Fibroblast of upper back skin (primary cell): ENCODE measurements around the gene TNIK.

Experiments
- DNase-seq: peaks from one replicate; pipeline ENCODE4 v3.0.0-alpha.2; 2013

The TNIK gene

DNA sequence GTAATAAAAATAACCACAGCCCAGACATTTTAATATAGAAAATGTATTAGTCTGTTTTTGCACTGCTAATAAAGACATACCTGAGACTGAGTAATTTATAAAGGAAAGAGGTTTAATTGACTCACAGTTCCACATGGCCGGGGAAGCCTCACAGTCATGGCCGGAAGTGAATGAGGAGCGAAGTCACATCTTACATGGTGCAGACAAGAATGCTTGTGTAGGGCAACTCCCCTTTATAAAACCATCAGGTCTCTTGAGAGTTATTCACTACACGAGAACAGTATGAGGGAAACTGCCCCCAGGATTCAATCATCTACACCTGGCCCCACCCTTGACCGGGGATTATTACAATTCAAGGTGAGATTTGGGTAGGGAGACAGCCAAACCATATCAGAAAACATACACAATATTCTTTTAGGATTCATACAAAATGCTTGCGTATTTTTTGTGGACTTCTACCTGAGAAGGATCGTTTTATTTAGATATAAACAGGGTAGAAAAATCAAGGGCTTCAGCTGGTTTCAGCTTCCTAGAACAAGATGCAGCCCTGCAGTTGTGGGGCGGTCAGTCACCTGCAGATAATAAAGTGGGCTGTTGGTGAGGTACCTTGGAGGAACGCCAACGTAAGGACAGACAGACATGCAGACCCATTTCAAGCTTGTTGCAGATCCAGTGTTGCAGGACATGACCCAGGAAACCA, 101.9 kb downstream of the TNIK start:
- DNase-seq: peak; percentile 53

DNA sequence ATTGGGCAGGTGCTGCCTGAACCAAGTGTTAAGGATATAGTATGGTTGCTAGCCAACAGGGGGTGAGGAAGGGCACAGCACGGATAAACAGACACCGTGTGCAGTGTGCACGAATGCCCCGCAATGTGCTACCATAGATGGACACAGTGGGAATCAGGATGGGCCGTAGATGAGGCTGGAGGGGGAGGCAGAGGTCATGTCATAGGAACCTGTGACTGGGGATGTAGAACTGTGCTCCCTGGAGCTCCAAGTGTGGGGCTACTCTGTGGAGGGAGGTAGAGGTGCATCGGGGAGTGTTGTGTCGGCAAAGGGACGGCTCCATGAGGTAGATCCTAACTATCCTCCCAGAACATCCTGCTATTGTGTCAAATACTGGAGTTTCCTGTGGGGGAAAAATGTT, 102.5 kb downstream of the TNIK start:
- no peak for DNase-seq

- DNase-seq: no peak
Observed at GRCh38 chr3:171356251-171356650, 104.0 kb downstream of the TNIK start.

DNA sequence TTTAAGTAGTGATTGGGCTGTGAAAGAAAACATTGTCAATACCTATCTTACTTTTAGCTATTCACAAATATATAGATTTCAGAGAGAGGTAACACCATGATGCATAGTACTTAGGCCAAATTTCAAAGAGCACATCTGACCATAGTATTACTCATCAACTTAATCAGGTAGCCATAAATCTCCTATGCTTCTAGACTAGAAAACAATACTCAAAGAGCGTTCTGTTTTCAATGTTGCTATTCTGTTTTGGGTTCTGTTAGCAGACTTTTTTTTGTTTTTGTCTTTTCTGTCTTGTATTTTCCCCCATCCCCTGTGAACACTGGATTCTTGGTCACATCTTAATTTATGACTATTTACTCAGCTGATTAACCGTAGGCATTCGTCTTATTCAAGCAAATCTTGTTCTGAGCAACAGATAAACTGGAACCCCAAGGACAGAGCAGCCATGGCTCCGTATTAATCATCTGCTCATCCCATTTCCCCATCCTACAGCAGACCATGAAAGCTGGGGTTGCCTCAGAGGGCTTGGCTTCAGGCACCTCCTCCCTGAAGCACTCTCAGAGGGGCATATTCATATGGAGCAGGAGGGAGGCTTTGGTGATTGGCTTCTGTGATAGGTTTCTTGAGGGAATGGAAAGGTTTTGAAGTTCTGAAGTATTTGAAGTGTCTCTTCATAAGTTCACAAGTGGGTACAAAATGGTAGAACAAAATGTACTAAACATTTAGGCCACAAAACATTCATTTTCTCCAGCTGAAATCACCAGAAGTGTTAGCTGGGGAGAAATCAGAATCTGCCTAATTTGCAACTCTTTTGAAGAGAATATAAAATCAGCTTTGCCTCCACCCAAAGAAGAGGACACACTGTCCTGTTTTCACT, 105.3 kb downstream of the TNIK start:
- DNase-seq: no peak

GRCh38 chr3:171354049-171354705, 106.0 kb downstream of the TNIK start:
- DNase-seq: no peak

DNA sequence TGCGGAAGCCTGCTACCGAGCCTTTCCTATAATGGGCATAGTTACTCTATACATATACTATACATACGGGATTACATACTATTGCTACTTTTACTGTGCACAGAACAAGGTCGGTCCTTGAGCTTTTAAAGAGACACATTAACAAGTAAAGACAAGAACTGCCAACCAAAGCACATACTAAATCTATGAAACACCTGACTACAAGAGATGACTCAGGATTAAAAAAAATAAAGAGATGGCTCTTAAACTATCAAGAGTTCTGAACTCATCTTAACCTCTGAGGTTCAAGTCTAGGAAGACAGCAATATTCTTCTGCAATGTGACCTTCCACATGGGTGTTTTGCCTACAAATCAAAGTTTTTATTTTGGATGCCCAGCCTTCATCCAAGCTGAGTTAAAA, 106.8 kb downstream of the TNIK start:
- DNase-seq: no peak

DNA sequence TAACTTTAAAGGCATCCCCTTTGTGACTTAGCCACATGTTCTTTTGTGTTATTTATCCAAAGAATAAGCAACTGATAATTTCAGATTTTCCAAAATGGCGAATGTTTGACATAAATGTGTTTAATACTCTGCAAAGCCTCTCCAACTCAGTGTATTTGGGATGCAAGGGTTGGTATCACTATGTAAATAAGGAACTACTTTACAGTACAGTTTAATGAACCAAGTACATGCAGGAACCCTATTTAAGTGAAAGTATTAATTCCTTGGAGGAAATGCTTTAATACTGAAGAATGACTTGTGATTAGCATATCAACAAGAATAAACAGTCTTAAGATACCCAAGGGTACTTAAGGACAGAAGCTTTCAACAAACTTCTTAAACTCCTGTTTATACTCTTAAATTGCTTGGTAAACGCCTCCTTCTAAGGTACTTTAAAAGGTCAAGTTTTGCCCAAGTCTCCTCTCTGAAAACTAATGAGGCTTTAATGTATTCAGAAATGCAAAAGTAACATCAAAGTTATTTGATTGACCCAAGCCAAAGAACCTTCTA, 107.7 kb downstream of the TNIK start:
- no peak for DNase-seq

DNA sequence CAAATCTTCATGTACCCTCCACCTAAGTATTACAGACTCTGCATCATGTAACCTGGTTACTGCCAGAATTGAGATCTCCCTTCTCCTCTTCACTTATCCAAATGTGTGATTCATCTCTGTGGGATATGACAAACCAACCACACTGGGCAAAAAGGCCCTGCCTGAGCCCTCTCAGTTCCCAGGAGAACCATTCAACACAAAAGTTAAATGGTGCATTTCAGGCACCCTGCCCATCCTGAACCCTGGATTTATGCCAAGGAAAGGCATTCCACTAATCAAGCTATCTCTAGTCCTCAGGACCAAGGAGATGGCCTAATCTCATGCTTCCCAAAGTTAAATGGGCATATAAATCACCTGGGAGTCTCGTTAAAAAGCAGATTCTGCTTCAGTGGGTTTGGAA, 108.5 kb downstream of the TNIK start:
- peak; percentile 98 for DNase-seq

- DNase-seq: no peak
Observed at GRCh38 chr3:171350364-171350763, 109.8 kb downstream of the TNIK start.

GRCh38 chr3:171349392-171349791, 110.8 kb downstream of the TNIK start:
- peak; percentile 51 for DNase-seq

- DNase-seq: peak; percentile 95
Observed at GRCh38 chr3:171348121-171348520, 112.1 kb downstream of the TNIK start.

DNA sequence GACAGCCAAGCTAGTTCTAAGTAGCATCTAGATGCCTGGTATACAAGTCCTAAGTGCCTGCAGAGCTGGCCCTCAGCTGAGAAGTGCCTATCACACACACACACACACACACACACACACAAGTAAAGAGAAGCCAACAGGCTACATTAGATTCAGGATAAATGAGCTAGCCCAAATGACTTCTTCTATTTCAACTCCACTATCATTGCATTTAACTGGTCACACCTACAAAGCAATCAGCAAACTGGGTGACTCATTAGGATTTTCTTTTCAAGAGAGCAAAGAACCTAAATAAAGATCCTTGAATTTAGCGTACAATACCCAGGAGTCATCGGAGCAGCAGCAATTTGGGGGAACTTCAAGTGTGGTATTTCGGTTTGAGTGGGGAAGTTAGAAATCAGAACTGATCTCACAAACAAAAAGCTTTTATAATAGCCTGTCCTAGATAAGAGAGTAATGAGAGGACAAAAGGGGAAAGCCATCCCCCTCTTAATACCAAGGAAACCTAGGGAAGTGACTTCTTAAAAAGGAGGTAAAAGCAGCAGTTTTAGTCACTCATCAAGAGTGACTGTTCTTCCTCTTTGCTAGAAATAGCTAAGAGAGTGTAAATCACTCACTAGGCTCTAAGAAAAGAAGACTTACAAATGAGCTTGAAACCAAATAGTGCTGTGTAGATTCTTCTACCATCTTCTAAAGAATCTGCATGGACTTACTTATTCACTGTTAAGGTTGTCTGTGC, 112.7 kb downstream of the TNIK start:
- peak; percentile 20 for DNase-seq

DNA sequence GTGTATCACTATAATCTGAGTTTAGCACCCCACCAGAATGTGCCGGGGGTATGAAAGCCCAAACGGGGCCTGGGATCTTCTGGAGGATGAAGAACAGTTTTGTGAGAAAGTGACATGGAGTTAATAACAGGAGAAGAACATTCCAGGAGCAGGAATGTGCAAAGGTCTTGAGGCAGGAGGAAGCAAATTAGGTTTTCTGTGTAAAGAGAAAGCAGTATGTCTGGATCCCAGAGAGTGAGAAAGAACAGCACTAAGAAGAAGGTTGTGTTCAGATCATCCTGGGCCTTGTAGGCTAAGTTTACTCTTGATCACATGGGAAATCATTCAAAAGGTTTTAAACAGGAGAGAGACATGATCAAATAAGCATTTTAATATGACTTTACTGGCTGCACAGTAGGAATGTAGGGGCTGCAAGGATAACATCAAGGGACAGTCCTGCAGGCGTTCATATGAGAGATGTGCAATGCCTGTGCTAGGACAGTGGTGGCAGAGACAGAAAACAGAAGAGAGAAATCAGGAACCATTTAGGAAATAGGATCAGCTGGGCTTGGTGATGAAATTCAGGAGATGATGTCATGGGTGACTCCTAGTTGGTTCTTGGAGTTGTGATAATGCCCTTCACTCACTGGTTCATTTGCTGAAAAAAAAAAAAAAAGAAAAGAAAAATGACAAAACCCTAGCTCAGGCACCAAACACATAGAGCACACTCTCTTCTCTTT, 113.5 kb downstream of the TNIK start:
- peak; percentile 40 for DNase-seq

DNA sequence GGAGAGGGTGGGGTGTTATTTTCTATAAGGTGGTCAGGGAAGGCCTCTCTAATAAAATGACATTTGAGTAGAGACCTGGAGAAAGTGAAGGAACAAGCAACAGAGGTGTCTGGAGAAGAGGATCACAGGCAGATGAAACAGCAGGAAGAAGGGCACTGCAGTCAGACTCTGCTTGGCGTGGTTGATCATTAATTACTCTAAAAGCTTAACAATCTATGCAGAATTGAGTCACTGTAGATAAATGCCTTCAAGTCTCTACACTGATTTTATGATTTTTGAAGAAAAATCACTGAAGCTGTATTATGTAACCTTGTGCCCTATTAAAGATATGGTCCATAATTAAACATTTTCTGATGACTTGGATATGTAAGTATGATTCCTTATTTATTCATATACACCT, 114.2 kb downstream of the TNIK start:
- no peak for DNase-seq

- no peak for DNase-seq
Observed at GRCh38 chr3:171345107-171345843, 114.9 kb downstream of the TNIK start.

DNA sequence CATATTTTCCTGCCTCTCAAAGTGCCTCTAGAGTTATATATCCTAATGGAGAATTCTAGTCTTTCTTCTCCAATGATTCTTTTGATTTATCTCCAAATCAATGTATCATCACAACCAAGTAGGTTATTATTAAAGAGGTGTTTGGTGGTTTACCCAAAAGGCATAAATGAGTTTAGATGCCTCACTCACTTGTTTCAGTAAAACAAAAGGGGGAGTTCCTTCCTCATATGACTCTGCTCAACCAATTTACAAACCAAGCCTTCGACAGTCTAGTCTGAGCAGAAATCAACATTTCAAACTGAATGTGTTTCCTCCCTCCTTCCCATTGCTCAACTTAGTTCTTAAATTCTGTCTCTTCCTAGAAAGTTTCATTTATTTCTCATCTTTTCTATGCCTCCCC, 116.5 kb downstream of the TNIK start:
- DNase-seq: no peak

DNA sequence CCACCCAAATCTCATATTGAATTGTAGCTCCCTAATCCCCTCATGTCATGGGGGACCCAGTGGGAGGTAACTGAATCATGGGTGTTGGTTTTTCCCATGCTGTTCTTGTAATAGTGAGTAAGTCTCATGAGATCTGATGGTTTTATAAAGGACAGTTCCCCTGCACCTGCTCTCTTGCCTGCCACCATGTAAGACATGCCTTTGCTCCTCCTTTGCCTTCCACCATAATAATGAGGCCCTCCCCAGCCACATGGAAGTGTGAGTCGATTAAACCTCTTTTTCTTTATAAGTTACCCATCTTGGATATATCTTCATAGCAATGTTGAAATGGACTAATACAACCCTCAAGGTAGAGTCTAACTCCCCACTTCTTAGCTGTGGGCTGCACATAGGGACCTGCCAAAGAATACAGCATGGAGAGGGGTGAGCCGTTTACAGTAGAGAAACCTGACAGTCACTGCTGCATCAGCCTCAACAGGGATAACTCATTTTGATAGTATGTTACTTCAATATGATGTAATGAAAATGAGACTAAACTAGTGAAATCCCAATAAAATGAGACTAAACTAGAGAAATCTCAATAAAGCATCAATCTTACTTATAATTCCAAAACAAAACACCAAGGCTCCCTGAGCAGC, 117.3 kb downstream of the TNIK start:
- DNase-seq: no peak

- DNase-seq: no peak
Observed at GRCh38 chr3:171342200-171342599, 118.0 kb downstream of the TNIK start.

DNA sequence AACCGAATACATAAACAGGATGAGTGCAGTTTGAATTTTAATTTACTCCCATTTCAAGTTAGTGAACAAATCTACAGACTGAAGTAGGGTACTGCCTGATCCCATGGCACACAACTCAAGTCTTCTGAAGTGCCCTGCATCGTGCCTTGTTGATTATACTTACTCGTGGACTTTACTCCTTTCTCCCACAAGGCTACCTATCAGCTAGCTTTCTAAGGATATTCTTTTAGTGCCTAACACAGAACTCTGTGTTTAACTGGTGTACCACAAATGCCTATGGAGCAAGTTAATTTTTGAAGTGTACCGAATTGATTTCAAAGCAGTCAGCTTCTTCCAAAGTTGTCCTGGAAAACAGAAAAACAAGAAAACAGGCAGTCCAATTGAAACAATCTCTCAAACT, 119.8 kb downstream of the TNIK start:
- DNase-seq: no peak

DNA sequence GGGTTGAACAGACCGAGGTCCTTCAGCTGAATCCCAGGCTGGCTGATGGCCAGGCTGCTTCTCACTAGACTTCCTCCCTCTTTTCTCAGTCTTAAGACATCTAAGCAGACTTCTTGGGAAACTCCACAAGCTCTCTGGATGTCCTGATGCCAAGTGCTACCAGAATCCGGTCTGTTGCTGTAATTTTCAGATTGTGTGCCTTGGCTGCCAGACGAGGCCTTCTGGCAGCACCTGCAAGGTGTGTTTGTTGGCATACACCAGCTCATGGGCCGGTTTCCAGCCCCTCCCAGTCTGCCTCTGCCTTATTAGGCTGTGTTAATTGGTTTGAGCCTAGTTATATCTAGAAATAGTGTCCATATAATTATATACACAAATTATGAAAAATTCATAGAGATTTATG, 120.6 kb downstream of the TNIK start:
- no peak for DNase-seq

DNA sequence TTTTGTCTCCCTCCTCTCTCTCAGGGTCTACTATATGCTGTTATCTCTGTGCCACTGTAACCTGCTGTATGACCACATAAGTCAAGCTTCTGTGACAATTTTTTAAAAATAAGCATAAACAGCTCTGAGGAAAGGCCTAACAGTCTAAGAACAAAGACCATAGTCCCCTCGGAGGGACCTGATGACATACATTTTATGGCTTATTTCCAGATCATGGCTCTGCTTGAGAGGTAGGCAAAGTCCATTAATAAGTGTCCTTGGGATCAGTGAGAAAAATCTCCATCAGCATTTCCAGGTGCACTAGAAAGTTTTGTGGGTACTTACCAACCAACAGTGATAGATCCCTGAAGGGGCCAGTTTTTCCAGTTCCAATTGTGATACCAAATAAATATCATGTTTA, 123.8 kb downstream of the TNIK start:
- DNase-seq: no peak
